Measurements from ENCODE around the gene POLR2F.

- TF ChIP-seq CTCF (IDR thresholded peaks at IDR 0.05) (no peak), ZFX (IDR thresholded peaks at IDR 0.05; ENCODE audit: borderline replicate concordance) (no peak)
These were observed 21.1 kb upstream of the POLR2F start for GRCh38 chr22:37932401-37932800.

Measured in 22Rv1 (cell line).